Sigmoid colon (tissue), 7 donors: ENCODE measurements around the gene PXDN. TPM values are rescaled to one million over a fixed set of nuclear protein-coding genes. Genes with fewer than 3 reads are reported as not detected.

Source experiments
- DNase-seq: peaks from one replicate; pipeline ENCODE4 v3.0.0-alpha.2; 2019
- H3K27ac ChIP-seq, 4 donors: fragments of 200-600 bp; sonication (generic); one replicate each; pipeline ENCODE4 v1.5.1; 2016 to 2019; ENCODE audit warnings: mild to moderate bottlenecking in 1 of 4
- H3K27me3 ChIP-seq, 3 donors: fragments of 200-600 bp; sonication (generic); one replicate each; pipeline ENCODE4 v1.5.1; 2019; ENCODE audit warnings: mild to moderate bottlenecking in 1 of 3
- H3K36me3 ChIP-seq, 4 donors: fragments of 200-600 bp; sonication (generic); one replicate each; pipeline ENCODE4 v1.5.1; 2016 to 2019
- H3K4me1 ChIP-seq, 4 donors: fragments of 200-600 bp; sonication (generic); one replicate each; pipeline ENCODE4 v1.5.1; 2017 to 2019
- H3K4me3 ChIP-seq, 4 donors: fragments of 200-600 bp; sonication (generic); one replicate each; pipeline ENCODE4 v1.5.1; 2017 to 2019; ENCODE audit warnings: mild to moderate bottlenecking in 2 of 4, moderate library complexity in 1 of 4
- H3K9me3 ChIP-seq, 4 donors: fragments of 200-600 bp in 3 of 4; sonication (generic) in 3 of 4; one replicate each; pipeline versions ENCODE4 v1.5.1 to v1.6.1; 2013 to 2019
- EP300 ChIP-seq, 4 donors: sonication (generic); formaldehyde crosslinking; IDR thresholded peaks; one replicate each; pipeline ENCODE4 v1.6.1; 2017; ENCODE audit warnings: antibody characterized with exemption in 4 of 4
- POLR2A ChIP-seq, 2 donors: fragments of 450-650 bp; IDR thresholded peaks; one replicate each; pipeline ENCODE4 v1.6.1; 2016; ENCODE audit warnings: antibody characterized with exemption in 2 of 2, mild to moderate bottlenecking in 2 of 2, moderate library complexity in 2 of 2
- POLR2AphosphoS5 ChIP-seq, 4 donors: sonication (generic); formaldehyde crosslinking; IDR thresholded peaks; one replicate each; pipeline ENCODE4 v1.6.1; 2017; ENCODE audit warnings: antibody characterized with exemption in 4 of 4
- WGBS, 2 donors: extraction: QIAGEN DNeasy Blood & Tissue Kit; methylation state at CpG; one replicate each; pipeline ENCODE4 v1.1.7; 2013; 5-methylcytosine and 5-hydroxymethylcytosine counted together
- intact Hi-C: fragments of 100-400 bp; cut with DNase I; formaldehyde crosslinking; loops from one replicate; pipeline ENCODE4 v1.15.1; 2023
- polyA plus RNA-seq, 3 donors: library from polyadenylated mRNA; stranded (reverse); fragments of 200-250 nt; gene quantifications; one replicate each; pipeline ENCODE4 v1.2.3, GENCODE V29; 2013
- total RNA-seq, 4 donors: library from RNA; depleted of rRNA; stranded (reverse); fragments of >200 nt; gene quantifications; one replicate each; pipeline ENCODE4 v1.1.0, GENCODE V29; 2016
- TF ChIP-seq, protein P1 (sequence below), 4 experiments: fragments of 450-650 bp in 3 of 4; fragments of 200-600 bp in 1 of 4; IDR thresholded peaks; one replicate each; pipeline ENCODE4 v1.5.1; 2016 to 2019; ENCODE audit warnings: antibody characterized with exemption in 4 of 4, mild to moderate bottlenecking in 3 of 4, moderate library complexity in 2 of 4
- donor health status: healthy with polysubstance abuse.
- donor health status: Bipolar disorder and iron deficiency.
- donor health status: healthy.

PXDN gene
- total and polyA plus RNA-seq, 7 donors = 1.2 to 126 (median 34.4) TPM

- Histone ChIP-seq H3K27me3 (no peaks in the 10 kb centered on the region), H3K4me1 (peaks cover 0 to 60% (median 50%) of the 10 kb centered on the region in 4 donors), H3K4me3 (no peak overlapping the region), H3K9me3 (no peaks in the 10 kb centered on the region), H3K36me3 (peaks cover 8 to 23% (median 9%) of the 10 kb centered on the region in 4 donors), H3K27ac (peak overlapping the region; percentile 80 to 90 (median 86))
- DNase-seq = no peak
- TF ChIP-seq, protein P1, sequence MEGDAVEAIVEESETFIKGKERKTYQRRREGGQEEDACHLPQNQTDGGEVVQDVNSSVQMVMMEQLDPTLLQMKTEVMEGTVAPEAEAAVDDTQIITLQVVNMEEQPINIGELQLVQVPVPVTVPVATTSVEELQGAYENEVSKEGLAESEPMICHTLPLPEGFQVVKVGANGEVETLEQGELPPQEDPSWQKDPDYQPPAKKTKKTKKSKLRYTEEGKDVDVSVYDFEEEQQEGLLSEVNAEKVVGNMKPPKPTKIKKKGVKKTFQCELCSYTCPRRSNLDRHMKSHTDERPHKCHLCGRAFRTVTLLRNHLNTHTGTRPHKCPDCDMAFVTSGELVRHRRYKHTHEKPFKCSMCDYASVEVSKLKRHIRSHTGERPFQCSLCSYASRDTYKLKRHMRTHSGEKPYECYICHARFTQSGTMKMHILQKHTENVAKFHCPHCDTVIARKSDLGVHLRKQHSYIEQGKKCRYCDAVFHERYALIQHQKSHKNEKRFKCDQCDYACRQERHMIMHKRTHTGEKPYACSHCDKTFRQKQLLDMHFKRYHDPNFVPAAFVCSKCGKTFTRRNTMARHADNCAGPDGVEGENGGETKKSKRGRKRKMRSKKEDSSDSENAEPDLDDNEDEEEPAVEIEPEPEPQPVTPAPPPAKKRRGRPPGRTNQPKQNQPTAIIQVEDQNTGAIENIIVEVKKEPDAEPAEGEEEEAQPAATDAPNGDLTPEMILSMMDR (IDR thresholded peaks at IDR 0.05) = no peak
- TF ChIP-seq POLR2A (IDR thresholded peaks at IDR 0.05) (no peak), EP300 (IDR thresholded peaks at IDR 0.05) (no peak), POLR2AphosphoS5 (IDR thresholded peaks at IDR 0.05) (peak in 1 of 4 donors; percentile 4)
- WGBS, 2 donors = 82 to 88% methylated on average over 14 of the region's 14 CpGs
- intact Hi-C loops = loop anchor here (2.0 to 5.0 kb wide), 4 partner anchors 21 to 163 kb away; partner anchors contain the start of gene PXDN
Measured at GRCh38 chr2:1653956-1654695, 90.2 kb downstream of the PXDN start.

- TF ChIP-seq, protein P1 (IDR thresholded peaks at IDR 0.05) = no peak
- TF ChIP-seq POLR2AphosphoS5 (IDR thresholded peaks at IDR 0.05) = no peak
- peak; percentile 87 for DNase-seq
- WGBS, 2 donors = 67 to 69% methylated on average over 9 of the region's 9 CpGs
- Histone ChIP-seq H3K4me1 (peaks cover 0 to 59% (median 48%) of the 10 kb centered on the region in 4 donors), H3K36me3 (peaks cover 15 to 31% (median 26%) of the 10 kb centered on the region in 4 donors), H3K4me3 (no peak overlapping the region), H3K9me3 (no peaks in the 10 kb centered on the region), H3K27me3 (no peaks in the 10 kb centered on the region), H3K27ac (peak overlapping the region; percentile 80 to 90 (median 86))
- intact Hi-C loops = loop anchor here (2.0 to 5.0 kb wide), 4 partner anchors 23 to 165 kb away; partner anchors contain the start of gene PXDN
Measured at GRCh38 chr2:1652034-1652790, 92.1 kb downstream of the PXDN start.

DNA sequence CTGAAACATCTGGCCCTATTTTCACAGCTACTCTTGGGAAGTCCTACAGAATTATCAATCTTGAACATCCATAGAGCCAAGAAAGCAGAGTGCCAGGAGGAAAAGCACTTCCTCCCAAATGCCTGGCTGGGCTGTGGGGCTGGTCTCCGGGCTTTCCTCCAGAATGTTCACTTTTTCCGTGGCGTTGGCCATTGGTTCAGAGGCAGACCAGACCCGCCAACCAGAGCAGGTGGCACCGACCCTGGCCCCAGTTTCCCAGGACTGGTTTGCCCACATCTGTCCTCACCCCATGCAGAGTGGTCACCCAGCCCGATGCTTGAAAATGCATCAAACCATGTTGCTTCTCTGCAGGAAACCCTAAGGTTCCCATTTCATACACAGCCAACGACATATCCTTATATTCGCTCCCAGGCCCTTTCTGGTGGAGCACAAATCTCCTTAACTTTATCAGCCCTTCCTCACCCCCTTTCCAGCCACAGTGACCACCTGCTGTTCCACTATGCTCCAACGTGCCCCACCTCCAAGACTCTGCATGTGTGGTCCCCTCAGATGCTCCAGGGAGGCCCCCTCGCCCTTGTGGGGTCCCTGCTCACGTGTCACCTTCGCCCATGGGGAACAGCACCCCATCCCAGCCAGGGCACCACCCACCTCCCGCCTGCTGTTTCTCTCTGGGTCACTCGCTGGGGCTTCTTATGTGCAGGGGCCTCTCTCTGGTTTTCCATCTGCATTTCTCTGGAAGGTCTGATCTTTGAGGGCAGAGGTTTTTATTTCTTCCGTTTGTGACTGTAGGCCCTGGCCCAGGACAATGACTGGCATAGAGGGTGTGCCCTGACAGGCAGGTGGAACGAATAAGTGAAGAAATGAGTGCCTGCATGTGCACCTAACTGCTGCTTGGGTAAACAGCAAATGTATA, 92.9 kb downstream of the PXDN start:
- DNase-seq = peak; percentile 62
- Histone ChIP-seq H3K27ac (peak overlapping the region; percentile 80 to 90 (median 86)), H3K27me3 (no peaks in the 10 kb centered on the region), H3K36me3 (peaks cover 15 to 38% (median 28%) of the 10 kb centered on the region in 4 donors), H3K4me1 (peaks cover 0 to 51% (median 44%) of the 10 kb centered on the region in 4 donors), H3K4me3 (no peak overlapping the region), H3K9me3 (no peaks in the 10 kb centered on the region)
- no peak for TF ChIP-seq POLR2A (IDR thresholded peaks at IDR 0.05)
- peak in 2 of 4 donors; percentile 18 to 22 for TF ChIP-seq POLR2AphosphoS5 (IDR thresholded peaks at IDR 0.05)
- 70 to 77% methylated on average over 16 of the region's 16 CpGs for WGBS, 2 donors
- intact Hi-C loops = loop anchor here (2.0 to 5.0 kb wide), 4 partner anchors 23 to 165 kb away; partner anchors contain the start of gene PXDN

DNA sequence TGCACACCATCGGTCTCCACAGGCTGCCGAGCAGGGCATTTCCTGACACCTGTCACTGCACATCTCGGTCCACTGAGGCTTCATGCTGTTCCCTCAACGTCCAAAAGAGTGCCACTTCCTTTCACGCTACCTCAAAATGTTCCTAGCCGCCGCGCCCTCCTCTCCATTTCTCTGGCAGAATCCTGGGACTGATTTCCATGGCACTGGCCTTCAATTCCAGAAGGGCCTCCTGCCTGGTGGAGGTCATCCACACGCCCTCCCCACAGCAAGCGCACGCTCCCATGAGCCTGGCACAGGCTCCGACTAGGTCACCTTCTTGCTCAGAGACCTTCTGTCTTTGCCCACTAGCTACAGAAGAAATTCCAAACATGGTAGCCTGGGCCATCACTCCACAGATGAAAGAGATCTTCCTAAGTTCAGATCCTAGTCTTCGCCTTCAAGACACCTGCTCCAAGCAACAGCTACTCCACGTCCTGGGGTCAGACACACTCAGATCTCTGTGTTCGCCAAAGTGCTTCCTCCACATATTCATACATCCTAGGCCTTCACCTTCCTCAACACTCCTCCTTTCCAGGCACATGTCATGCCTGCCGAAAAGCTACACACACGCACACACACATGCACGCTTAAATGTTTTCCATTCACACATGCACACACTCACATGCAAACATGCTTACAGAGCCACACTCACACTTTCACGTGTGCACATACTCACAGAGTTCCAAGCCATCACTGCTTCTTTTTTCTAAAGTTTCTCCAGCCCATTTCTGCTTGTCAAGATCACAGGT, 94.0 kb downstream of the PXDN start:
- Histone ChIP-seq H3K36me3 (peaks cover 17 to 38% (median 32%) of the 10 kb centered on the region in 4 donors), H3K9me3 (no peaks in the 10 kb centered on the region), H3K4me3 (no peak overlapping the region), H3K27ac (peak overlapping the region in 3 of 4 donors; percentile 82 to 90 (median 90)), H3K27me3 (no peaks in the 10 kb centered on the region), H3K4me1 (peaks cover 0 to 51% (median 41%) of the 10 kb centered on the region in 4 donors)
- peak; percentile 55 for DNase-seq
- TF ChIP-seq EP300 (IDR thresholded peaks at IDR 0.05) (no peak), POLR2AphosphoS5 (IDR thresholded peaks at IDR 0.05) (no peak), POLR2A (IDR thresholded peaks at IDR 0.05) (no peak)
- TF ChIP-seq, protein P1 (IDR thresholded peaks at IDR 0.05) = no peak
- 89 to 90% methylated on average over 19 of the region's 19 CpGs for WGBS, 2 donors
- intact Hi-C loops = loop anchor here (5.0 kb wide), 1 partner anchor 58 kb away; no protein-coding TSS in a partner anchor
